Glutamatergic neuron (in vitro differentiated cells): ENCODE results near the gene HEG1. TPM values are rescaled to one million over a fixed set of nuclear protein-coding genes. Genes with fewer than 3 reads are reported as not detected.
A peak's percentile ranks its signal among the peaks of the same experiment; 100 is the strongest.

Source experiments
- DNase-seq: peaks from one replicate; pipeline ENCODE4 v3.0.0; 2022
- H3K27ac Mint-ChIP-seq: one replicate; pipeline ENCODE4 v1.8.0; 2020; ENCODE audit warnings: mild to moderate bottlenecking, mixed read lengths, inconsistent platforms; ENCODE audit not compliant: unreplicated experiment
- H3K27me3 Mint-ChIP-seq: one replicate; pipeline ENCODE4 v1.8.0; 2020; ENCODE audit warnings: mild to moderate bottlenecking, moderate library complexity, mixed read lengths, inconsistent platforms; ENCODE audit not compliant: unreplicated experiment
- H3K36me3 Mint-ChIP-seq: one replicate; pipeline ENCODE4 v1.8.0; 2020; ENCODE audit warnings: mild to moderate bottlenecking, mixed read lengths, inconsistent platforms; ENCODE audit not compliant: unreplicated experiment
- H3K4me1 Mint-ChIP-seq: one replicate; pipeline ENCODE4 v1.8.0; 2020; ENCODE audit warnings: mild to moderate bottlenecking, low read depth, mixed read lengths, inconsistent platforms; ENCODE audit not compliant: unreplicated experiment
- H3K4me3 Mint-ChIP-seq: one replicate; pipeline ENCODE4 v1.8.0; 2020; ENCODE audit warnings: mild to moderate bottlenecking, mixed read lengths, inconsistent platforms; ENCODE audit not compliant: unreplicated experiment
- H3K9me3 Mint-ChIP-seq: one replicate; pipeline ENCODE4 v1.8.0; 2020; ENCODE audit warnings: mild to moderate bottlenecking, moderate library complexity, mixed read lengths, inconsistent platforms; ENCODE audit not compliant: unreplicated experiment
- total RNA-seq: library from RNA; stranded (reverse); fragmentation: NEBNext Ultra II Directional; extraction: Animal tissue kit (Norgen Biotek cat#: 25700); gene quantifications from one replicate; pipeline ENCODE4 v1.2.1, GENCODE V29; 2021; ENCODE audit not compliant: unreplicated experiment
- TF ChIP-seq, protein P1 (sequence below): fragments of 200-600 bp; sonication (generic); IDR thresholded peaks from one replicate; pipeline ENCODE4 v1.5.0; 2021; ENCODE audit not compliant: partially characterized antibody, unreplicated experiment

HEG1 gene
- total RNA-seq, 1 donor from 2014 or later = 32.7 TPM

DNA sequence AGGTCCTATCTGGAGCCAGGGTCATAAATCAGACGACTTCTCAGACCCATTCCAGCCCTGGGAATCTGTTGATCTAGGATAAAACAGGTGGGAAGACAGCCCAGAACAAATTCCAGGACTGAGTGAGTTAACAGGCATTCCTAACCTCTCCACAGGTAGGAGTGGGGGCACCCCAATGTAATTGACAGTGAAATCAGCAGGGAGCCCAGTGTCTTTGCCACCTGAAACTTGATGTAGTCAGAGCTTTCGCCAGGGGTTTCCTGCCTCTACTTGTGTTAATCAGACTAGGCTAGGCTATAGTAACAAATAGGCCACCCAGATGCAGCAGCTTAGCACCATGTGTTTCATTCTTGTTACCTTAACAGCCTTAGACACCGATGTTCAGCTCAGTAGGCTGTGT, 2.7 kb upstream of the HEG1 start:
- Mint-ChIP-seq H3K36me3 (no peaks in the 10 kb centered on the region), H3K27me3 (peaks cover 3% of the 10 kb centered on the region), H3K4me1 (peaks cover 38% of the 10 kb centered on the region), H3K27ac (no peak overlapping the region), H3K4me3 (no peak overlapping the region), H3K9me3 (peaks cover 14% of the 10 kb centered on the region)
- TF ChIP-seq, protein P1, sequence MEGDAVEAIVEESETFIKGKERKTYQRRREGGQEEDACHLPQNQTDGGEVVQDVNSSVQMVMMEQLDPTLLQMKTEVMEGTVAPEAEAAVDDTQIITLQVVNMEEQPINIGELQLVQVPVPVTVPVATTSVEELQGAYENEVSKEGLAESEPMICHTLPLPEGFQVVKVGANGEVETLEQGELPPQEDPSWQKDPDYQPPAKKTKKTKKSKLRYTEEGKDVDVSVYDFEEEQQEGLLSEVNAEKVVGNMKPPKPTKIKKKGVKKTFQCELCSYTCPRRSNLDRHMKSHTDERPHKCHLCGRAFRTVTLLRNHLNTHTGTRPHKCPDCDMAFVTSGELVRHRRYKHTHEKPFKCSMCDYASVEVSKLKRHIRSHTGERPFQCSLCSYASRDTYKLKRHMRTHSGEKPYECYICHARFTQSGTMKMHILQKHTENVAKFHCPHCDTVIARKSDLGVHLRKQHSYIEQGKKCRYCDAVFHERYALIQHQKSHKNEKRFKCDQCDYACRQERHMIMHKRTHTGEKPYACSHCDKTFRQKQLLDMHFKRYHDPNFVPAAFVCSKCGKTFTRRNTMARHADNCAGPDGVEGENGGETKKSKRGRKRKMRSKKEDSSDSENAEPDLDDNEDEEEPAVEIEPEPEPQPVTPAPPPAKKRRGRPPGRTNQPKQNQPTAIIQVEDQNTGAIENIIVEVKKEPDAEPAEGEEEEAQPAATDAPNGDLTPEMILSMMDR = no peak
- DNase-seq = no peak

DNA sequence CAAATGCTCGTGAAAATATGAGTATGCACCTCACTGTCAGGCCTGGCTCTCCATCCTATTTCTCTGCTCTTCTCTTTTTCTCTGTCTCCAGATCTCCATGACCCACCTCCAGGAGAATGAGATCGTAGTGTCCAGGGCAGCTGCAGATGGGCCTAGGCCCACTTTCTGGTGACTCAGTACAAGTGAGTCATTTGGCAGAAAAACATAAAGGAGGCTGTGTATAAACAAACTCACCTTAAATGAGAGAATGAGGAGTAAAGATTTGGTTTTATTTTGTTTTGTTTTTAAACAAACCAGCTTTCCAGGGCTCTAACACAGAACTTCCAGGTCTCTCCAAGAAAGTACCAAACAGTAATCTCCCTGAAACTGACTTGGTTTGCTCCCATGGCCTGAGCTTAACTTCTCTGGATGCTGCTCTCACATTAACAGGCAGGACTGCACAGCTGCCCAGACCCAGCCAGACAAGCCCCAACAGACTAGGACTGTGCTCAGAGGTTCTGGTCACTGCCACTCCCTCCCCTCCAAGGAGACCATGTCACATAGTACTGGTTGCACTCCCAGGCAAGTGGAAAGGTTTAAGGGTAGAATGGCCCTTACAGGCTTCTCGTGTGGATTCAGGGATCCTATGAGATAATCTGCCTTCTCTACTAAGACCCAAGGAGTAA, 1.5 kb upstream of the HEG1 start:
- no peak for DNase-seq
- peaks cover 3% of the 10 kb centered on the region for H3K27me3 Mint-ChIP-seq
- H3K27ac Mint-ChIP-seq = no peak overlapping the region
- H3K36me3 Mint-ChIP-seq = no peaks in the 10 kb centered on the region
- peak overlapping the region; percentile 51 for H3K4me3 Mint-ChIP-seq
- H3K9me3 Mint-ChIP-seq = peaks cover 18% of the 10 kb centered on the region
- peaks cover 50% of the 10 kb centered on the region for H3K4me1 Mint-ChIP-seq
- TF ChIP-seq, protein P1 = no peak

DNA sequence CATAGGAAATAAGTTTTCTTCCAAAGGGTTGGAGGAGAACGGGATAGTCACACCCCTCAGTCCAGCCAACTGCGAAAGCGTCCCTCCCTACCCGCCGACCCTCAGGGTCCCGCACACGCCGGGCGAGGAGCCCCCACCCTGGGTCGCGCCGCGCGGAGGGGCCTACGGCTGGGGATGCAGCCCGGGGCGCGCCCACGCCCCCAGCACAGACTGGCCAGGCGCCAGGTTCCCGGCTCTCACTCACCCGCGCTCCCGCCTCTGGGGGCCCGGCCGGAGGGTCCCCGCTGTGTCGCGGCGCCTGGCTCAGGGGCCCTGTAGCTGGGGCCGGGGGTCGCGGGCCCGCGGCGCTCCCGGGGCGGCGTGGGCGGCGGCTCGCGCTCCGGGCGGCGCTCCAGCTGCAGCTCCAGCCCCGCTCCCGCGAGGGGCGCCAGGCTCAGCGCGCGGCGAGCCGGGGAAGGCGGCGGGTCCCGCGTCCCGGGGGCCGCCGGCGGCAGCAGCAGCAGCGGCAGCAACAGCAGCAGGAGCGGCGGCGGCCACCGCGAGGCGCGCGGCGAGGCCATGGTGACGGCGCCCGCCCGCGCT, 375 bp downstream of the HEG1 start:
- peak; percentile 65 for DNase-seq
- peaks cover 19% of the 10 kb centered on the region for H3K9me3 Mint-ChIP-seq
- peaks cover 6% of the 10 kb centered on the region for H3K27me3 Mint-ChIP-seq
- H3K4me1 Mint-ChIP-seq = peaks cover 55% of the 10 kb centered on the region
- peaks cover 3% of the 10 kb centered on the region for H3K36me3 Mint-ChIP-seq
- peak overlapping the region; percentile 95 for H3K4me3 Mint-ChIP-seq
- no peak overlapping the region for H3K27ac Mint-ChIP-seq
- TF ChIP-seq, protein P1 = no peak

DNA sequence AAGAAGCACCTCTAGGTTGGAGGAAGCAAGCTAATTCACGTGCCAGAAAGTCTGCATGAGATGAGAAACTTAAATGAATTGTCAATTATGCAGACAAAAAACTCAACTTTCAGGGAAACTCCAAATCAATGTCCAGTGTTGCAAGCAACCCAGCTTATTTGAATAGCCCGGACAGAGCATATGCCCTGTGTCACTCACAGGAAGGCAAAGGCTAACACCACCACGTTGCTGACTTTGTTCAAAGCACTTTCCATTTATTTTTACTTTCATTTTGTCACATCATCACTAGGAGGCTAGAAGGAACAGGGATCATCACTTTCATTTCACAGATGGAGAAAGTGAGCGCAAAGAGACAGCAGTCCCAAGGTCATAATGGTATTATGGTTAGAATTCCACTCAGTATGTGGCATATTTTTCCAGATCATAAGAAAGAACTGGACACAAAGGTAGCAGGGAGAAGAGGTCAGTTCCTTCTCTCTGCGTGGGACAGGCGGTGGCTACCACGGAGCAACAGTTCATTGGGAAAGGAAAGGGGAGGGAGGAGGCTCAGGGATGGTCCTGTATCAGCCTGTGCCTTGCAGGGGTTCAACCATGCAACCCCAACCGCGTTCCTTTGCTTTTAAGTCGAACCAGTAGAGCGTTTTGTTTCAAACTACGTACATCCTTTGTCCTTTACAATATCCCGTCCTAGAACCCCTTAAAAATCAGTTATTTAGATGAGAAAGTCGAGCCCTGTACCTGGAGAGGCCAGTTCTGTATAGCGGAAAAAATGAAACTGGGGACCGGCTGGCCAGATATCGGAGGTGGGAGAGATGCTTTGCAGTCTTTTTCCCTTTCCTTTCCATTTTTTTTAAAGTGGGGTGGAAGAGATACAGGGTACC, 1.1 kb downstream of the HEG1 start:
- DNase-seq = no peak
- H3K9me3 Mint-ChIP-seq = peaks cover 19% of the 10 kb centered on the region
- peaks cover 54% of the 10 kb centered on the region for H3K4me1 Mint-ChIP-seq
- H3K36me3 Mint-ChIP-seq = peaks cover 5% of the 10 kb centered on the region
- TF ChIP-seq, protein P1 = no peak
- H3K27ac Mint-ChIP-seq = peak overlapping the region; percentile 60
- H3K27me3 Mint-ChIP-seq = peaks cover 6% of the 10 kb centered on the region
- peak overlapping the region; percentile 95 for H3K4me3 Mint-ChIP-seq
